Activated naive CD4-positive, alpha-beta T cell treated with anti-CD3 and anti-CD28 coated beads, Interleukin-2, amount 10 ng/mL, durations not matched to agents 7 days and 5 days (primary cell): Measurements from ENCODE around the gene GALNT15.

ENCODE experiments used
- CTCF ChIA-PET: fragments of 350-600 bp; sonication (Branson Sonifier 250); formaldehyde crosslinking; loops from one replicate; lab custom pipeline; 2021; ENCODE audit warnings: antibody characterized with exemption; lab: Charles Lee
- DNase-seq: peaks from one replicate; pipeline ENCODE4 v3.0.0-alpha.2; 2020
- H3K27ac Mint-ChIP-seq: one replicate; pipeline ENCODE4 v1.8.0; 2021; ENCODE audit warnings: mild to moderate bottlenecking, moderate library complexity, mixed read lengths
- H3K27me3 Mint-ChIP-seq: one replicate; pipeline ENCODE4 v1.8.0; 2021; ENCODE audit warnings: mild to moderate bottlenecking, mixed read lengths
- H3K36me3 Mint-ChIP-seq: one replicate; pipeline ENCODE4 v1.8.0; 2021; ENCODE audit warnings: mixed read lengths
- H3K4me1 Mint-ChIP-seq: one replicate; pipeline ENCODE4 v1.8.0; 2021; ENCODE audit warnings: mixed read lengths
- H3K4me3 Mint-ChIP-seq: one replicate; pipeline ENCODE4 v1.8.0; 2021; ENCODE audit warnings: mild to moderate bottlenecking, moderate library complexity, mixed read lengths
- H3K9me3 Mint-ChIP-seq: one replicate; pipeline ENCODE4 v1.8.0; 2021; ENCODE audit warnings: mixed read lengths

The GALNT15 gene

DNA sequence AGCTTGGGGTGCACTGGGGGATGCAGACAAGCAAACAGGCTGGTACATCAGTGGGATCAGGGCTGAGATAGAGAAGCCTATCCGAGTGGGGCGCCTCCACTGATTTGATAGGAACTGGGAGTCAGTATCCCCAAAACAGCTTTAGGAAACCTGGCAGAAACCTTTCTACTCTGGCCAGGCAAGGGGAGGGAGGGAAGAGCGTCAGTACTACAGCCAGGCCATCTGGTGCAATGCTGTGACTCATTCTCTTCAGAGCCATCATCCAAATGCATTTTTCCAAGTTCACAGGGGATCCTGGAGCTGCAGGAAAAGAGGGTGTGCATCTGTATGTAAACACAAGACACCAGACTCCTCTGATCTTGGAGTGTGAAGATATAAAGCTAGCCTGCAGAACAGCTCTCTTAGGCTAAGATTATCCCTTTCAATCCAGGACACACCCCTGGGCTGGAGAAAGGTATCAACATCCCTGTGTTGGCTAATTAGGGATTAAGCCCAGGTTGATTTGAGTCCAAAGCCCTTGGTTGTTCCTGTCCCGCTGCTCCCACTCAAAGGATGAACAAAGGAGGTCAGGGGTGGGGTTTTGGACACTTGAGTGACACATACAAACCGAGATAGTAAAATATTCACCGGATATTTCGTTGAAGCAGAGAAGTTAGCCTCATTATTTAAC, 9.3 kb downstream of the GALNT15 start:
- no peak for DNase-seq
- no peak overlapping the region for H3K27ac Mint-ChIP-seq
- no peaks in the 10 kb centered on the region for H3K36me3 Mint-ChIP-seq
- H3K9me3 Mint-ChIP-seq: no peaks in the 10 kb centered on the region
- H3K4me1 Mint-ChIP-seq: no peaks in the 10 kb centered on the region
- H3K4me3 Mint-ChIP-seq: no peak overlapping the region
- peaks cover 5% of the 10 kb centered on the region for H3K27me3 Mint-ChIP-seq
- CTCF ChIA-PET: interaction anchor here (1.2 kb wide), 1 partner anchor 367 kb away, joined by 3 read pairs; no protein-coding TSS in a partner anchor

DNA sequence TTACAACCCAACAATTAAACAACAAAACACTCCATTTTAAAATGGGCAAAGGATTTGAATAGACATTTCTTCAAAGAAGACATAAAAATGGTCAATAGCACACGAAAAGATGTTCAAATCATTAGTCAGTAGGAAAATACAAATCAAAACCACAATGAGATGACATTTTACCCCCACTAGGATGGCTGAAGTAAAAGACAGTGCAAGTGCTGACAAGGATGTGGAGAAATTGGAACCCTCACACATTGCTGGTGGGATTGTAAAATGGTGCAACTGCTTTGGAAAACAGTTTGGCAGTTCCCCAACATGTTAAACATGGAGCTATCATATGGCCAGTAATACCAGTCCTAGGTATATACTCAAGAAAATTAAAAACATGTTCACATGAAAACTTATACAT, 11.6 kb downstream of the GALNT15 start:
- no peak overlapping the region for H3K27ac Mint-ChIP-seq
- DNase-seq: no peak
- CTCF ChIA-PET: interaction anchor here (0.7 to 0.8 kb wide), 2 partner anchors 138 to 1007 kb away, joined by 3 read pairs; no protein-coding TSS in a partner anchor
- H3K4me3 Mint-ChIP-seq: no peak overlapping the region
- no peaks in the 10 kb centered on the region for H3K4me1 Mint-ChIP-seq
- H3K36me3 Mint-ChIP-seq: no peaks in the 10 kb centered on the region
- H3K27me3 Mint-ChIP-seq: peaks cover 6% of the 10 kb centered on the region
- H3K9me3 Mint-ChIP-seq: no peaks in the 10 kb centered on the region

GRCh38 chr3:16186565-16186964, 12.1 kb downstream of the GALNT15 start:
- no peak for DNase-seq
- CTCF ChIA-PET: interaction anchor here (0.7 kb wide), 1 partner anchor 138 kb away, joined by 3 read pairs; no protein-coding TSS in a partner anchor
- Mint-ChIP-seq H3K27me3 (peaks cover 6% of the 10 kb centered on the region), H3K9me3 (no peaks in the 10 kb centered on the region), H3K27ac (no peak overlapping the region), H3K4me1 (no peaks in the 10 kb centered on the region), H3K4me3 (no peak overlapping the region), H3K36me3 (no peaks in the 10 kb centered on the region)

- Mint-ChIP-seq H3K9me3 (no peaks in the 10 kb centered on the region), H3K27me3 (peaks cover 7% of the 10 kb centered on the region), H3K4me1 (no peaks in the 10 kb centered on the region), H3K27ac (no peak overlapping the region), H3K4me3 (no peak overlapping the region), H3K36me3 (no peaks in the 10 kb centered on the region)
- DNase-seq: no peak
- CTCF ChIA-PET: no interaction called here
Measured at GRCh38 chr3:16187213-16187790, 12.8 kb downstream of the GALNT15 start.

DNA sequence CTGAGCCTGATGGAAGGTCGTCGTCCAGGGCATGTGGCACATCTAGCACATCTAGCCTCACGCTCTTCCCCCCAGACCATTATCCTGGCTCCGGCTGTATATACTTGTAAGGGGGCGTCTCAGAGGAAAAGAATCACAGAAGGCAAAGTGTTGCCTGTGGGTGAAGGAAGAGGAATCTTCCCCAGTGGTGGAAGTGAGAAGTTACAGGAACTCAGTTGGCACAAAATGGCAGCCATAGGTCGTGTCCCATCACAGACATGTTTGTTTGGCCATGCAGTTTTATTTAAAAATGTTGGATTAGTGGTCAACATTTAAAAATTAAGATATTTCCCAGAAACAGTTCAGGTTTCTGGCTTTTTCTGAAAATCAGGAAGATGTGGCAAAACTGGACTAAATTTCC, 13.6 kb downstream of the GALNT15 start:
- CTCF ChIA-PET: no interaction called here
- H3K27me3 Mint-ChIP-seq: peaks cover 10% of the 10 kb centered on the region
- no peaks in the 10 kb centered on the region for H3K9me3 Mint-ChIP-seq
- DNase-seq: no peak
- H3K4me1 Mint-ChIP-seq: no peaks in the 10 kb centered on the region
- no peak overlapping the region for H3K4me3 Mint-ChIP-seq
- H3K27ac Mint-ChIP-seq: no peak overlapping the region
- no peaks in the 10 kb centered on the region for H3K36me3 Mint-ChIP-seq

GRCh38 chr3:16189201-16189600, 14.7 kb downstream of the GALNT15 start:
- no peak for DNase-seq
- CTCF ChIA-PET: interaction anchor here (1.5 kb wide), 1 partner anchor 11 kb away, joined by 6 read pairs; no protein-coding TSS in a partner anchor
- Mint-ChIP-seq H3K9me3 (no peaks in the 10 kb centered on the region), H3K27me3 (peaks cover 10% of the 10 kb centered on the region), H3K36me3 (no peaks in the 10 kb centered on the region), H3K4me3 (no peak overlapping the region), H3K27ac (no peak overlapping the region), H3K4me1 (no peaks in the 10 kb centered on the region)

- no peak for DNase-seq
- H3K27ac Mint-ChIP-seq: no peak overlapping the region
- CTCF ChIA-PET: interaction anchor here (1.0 to 1.5 kb wide), 2 partner anchors 13 to 72 kb away, joined by 3 to 6 read pairs; no protein-coding TSS in a partner anchor
- H3K27me3 Mint-ChIP-seq: peaks cover 10% of the 10 kb centered on the region
- no peaks in the 10 kb centered on the region for H3K36me3 Mint-ChIP-seq
- H3K9me3 Mint-ChIP-seq: no peaks in the 10 kb centered on the region
- no peaks in the 10 kb centered on the region for H3K4me1 Mint-ChIP-seq
- H3K4me3 Mint-ChIP-seq: no peak overlapping the region
Measured at GRCh38 chr3:16190704-16191103, 16.2 kb downstream of the GALNT15 start.

DNA sequence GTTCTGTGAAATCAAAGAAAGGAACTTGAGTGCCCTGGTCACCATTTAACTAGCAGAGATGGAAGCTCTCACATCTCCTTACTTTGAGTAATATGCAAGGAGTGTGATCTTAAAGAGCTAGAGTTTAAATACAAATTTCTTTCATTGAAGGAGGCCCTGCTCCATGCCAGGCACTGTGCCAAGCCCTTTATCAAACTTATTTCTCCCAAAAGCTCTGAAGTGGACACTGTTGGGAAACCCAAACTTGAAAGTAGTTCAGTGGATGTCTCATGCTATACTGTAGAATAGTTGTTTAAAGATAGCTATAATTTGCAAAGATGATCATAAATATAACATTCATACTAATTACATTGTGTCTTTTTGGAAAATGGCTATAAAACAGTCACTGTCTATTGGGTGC, 17.1 kb downstream of the GALNT15 start:
- H3K27me3 Mint-ChIP-seq: peaks cover 10% of the 10 kb centered on the region

GRCh38 chr3:16192176-16192811, 17.8 kb downstream of the GALNT15 start:
- no peaks in the 10 kb centered on the region for H3K36me3 Mint-ChIP-seq
- H3K27ac Mint-ChIP-seq: no peak overlapping the region
- H3K4me1 Mint-ChIP-seq: no peaks in the 10 kb centered on the region
- H3K4me3 Mint-ChIP-seq: no peak overlapping the region
- peaks cover 10% of the 10 kb centered on the region for H3K27me3 Mint-ChIP-seq
- DNase-seq: no peak
- CTCF ChIA-PET: interaction anchor here (1.6 kb wide), 1 partner anchor 14 kb away, joined by 6 read pairs; no protein-coding TSS in a partner anchor
- no peaks in the 10 kb centered on the region for H3K9me3 Mint-ChIP-seq

More for the DNA sequence above, 17.1 kb downstream of the GALNT15 start:
- Mint-ChIP-seq H3K27ac (no peak overlapping the region), H3K9me3 (no peaks in the 10 kb centered on the region), H3K36me3 (no peaks in the 10 kb centered on the region), H3K4me1 (no peaks in the 10 kb centered on the region), H3K4me3 (no peak overlapping the region)
- DNase-seq: no peak
- CTCF ChIA-PET: interaction anchor here (0.8 to 1.0 kb wide), 2 partner anchors 10 to 73 kb away, joined by 3 to 4 read pairs; no protein-coding TSS in a partner anchor

GRCh38 chr3:16198427-16198826, 23.9 kb downstream of the GALNT15 start:
- H3K9me3 Mint-ChIP-seq: no peaks in the 10 kb centered on the region
- H3K27ac Mint-ChIP-seq: no peak overlapping the region
- H3K4me3 Mint-ChIP-seq: no peak overlapping the region
- no peak for DNase-seq
- CTCF ChIA-PET: no interaction called here
- H3K36me3 Mint-ChIP-seq: no peaks in the 10 kb centered on the region
- H3K27me3 Mint-ChIP-seq: peaks cover under 1% of the 10 kb centered on the region
- H3K4me1 Mint-ChIP-seq: no peaks in the 10 kb centered on the region

DNA sequence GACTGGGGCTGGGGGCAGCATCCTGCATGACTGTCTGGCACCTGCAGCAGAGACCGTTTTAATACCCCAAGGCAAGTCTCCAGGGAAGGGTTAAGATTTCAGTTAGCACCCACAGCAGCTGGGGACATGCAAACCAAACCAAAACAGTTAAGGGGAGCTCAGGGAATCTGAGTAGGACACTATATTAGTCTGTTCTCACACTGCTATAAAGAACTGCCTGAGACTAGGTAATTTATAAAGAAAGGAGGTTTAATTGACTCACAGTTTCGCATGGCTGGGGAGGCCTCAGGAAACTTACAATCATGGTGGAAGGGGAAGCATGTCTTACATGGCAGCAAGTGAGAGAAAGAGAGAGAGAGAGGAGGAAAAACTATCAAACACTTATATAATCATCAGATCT, 25.3 kb downstream of the GALNT15 start:
- Mint-ChIP-seq H3K9me3 (no peaks in the 10 kb centered on the region), H3K4me3 (no peak overlapping the region), H3K27ac (no peak overlapping the region), H3K27me3 (peaks cover 4% of the 10 kb centered on the region), H3K4me1 (no peaks in the 10 kb centered on the region), H3K36me3 (no peaks in the 10 kb centered on the region)
- CTCF ChIA-PET: no interaction called here
- DNase-seq: no peak

- CTCF ChIA-PET: no interaction called here
- H3K4me1 Mint-ChIP-seq: peaks cover 1% of the 10 kb centered on the region
- H3K27ac Mint-ChIP-seq: no peak overlapping the region
- peaks cover 4% of the 10 kb centered on the region for H3K27me3 Mint-ChIP-seq
- DNase-seq: no peak
- H3K4me3 Mint-ChIP-seq: no peak overlapping the region
- no peaks in the 10 kb centered on the region for H3K36me3 Mint-ChIP-seq
- H3K9me3 Mint-ChIP-seq: no peaks in the 10 kb centered on the region
Measured at GRCh38 chr3:16200411-16200810, 25.9 kb downstream of the GALNT15 start.

GRCh38 chr3:16203031-16203430, 28.6 kb downstream of the GALNT15 start:
- Mint-ChIP-seq H3K4me3 (no peak overlapping the region), H3K9me3 (no peaks in the 10 kb centered on the region), H3K27me3 (peaks cover 4% of the 10 kb centered on the region), H3K27ac (no peak overlapping the region), H3K4me1 (peaks cover 5% of the 10 kb centered on the region), H3K36me3 (no peaks in the 10 kb centered on the region)
- CTCF ChIA-PET: interaction anchor here (0.7 kb wide), 1 partner anchor 387 kb away, joined by 3 read pairs; no protein-coding TSS in a partner anchor
- DNase-seq: no peak
